Inflammatory macrophage (primary cell): Measurements from ENCODE around the gene HOXA1.
A peak's percentile ranks its signal among the peaks of the same experiment; 100 is the strongest.

Experiments used
- DNase-seq, 2 donors: peaks; one replicate each; pipeline ENCODE4 v3.0.0-alpha.2; 2020 to 2022

Gene HOXA1

DNA sequence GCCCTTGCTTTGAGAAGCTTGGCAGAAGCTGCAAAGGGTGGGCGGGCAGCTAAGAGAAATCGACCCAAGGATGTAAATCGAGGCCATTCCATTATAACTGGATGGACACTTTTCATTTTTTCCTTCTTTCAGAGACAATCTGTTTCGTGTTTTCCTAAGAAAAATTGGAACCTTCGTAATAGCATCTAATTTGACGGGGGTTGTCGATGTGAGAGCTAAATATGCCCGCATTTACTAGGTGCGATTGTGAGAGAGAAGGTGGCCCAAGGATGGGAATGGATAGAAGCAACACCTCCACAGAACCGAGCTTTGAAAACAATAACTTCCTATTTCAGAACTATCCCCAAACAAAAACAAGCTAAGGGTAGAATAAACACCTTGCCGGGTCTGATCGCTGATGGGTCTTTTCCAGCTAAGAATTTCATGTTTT is 35.6 kb upstream of the HOXA1 start:
- DNase-seq: no peak

DNA sequence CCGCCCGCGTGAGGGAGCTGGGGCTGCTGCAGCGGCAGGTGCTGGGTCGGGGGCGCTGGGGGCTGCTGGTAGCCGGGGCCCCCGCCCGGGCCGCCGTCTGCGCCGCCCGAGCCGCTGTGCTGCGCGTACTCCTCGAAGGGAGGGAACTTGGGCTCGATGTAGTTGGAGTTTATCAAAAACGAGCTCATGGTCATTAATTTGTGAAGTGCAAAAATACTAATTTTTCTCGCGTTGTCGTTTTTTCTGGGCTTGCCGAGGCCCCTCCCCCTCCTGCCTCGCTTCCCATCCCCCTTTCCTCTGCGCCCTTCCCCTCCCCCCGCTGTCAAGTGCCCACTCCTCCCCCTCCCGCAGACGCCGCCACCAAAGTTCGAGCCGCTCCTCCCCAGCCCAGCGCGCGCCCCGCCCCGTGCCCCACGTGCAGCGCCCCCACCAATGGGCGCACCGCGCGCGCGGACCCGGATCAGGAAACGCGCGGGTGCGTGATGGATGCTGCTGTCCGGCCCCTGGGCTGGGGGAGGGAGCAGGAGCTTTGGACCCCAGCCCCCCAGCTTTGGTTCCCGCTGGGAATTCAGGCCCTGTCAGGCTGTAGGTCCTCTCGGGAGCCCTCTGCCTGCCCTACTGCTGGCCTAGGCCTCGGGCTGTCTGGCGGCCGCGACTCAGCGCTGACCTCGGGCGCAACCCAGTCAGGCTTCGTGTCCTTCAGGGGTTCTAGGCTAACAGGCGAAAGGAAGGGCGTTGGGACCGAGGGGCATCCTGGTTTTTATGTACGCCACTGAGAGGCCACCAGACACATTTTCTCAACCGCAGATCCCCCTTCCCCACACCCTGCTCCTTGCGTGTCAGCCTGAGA is 35.0 kb upstream of the HOXA1 start, which contains the start of gene HOXA4:
HOXA4 (minus strand) TSS at position 218 of the 850 bp plus-strand sequence; CDS start at position 194, 24 bp downstream.
- DNase-seq: peak; percentile 81 to 82

DNA sequence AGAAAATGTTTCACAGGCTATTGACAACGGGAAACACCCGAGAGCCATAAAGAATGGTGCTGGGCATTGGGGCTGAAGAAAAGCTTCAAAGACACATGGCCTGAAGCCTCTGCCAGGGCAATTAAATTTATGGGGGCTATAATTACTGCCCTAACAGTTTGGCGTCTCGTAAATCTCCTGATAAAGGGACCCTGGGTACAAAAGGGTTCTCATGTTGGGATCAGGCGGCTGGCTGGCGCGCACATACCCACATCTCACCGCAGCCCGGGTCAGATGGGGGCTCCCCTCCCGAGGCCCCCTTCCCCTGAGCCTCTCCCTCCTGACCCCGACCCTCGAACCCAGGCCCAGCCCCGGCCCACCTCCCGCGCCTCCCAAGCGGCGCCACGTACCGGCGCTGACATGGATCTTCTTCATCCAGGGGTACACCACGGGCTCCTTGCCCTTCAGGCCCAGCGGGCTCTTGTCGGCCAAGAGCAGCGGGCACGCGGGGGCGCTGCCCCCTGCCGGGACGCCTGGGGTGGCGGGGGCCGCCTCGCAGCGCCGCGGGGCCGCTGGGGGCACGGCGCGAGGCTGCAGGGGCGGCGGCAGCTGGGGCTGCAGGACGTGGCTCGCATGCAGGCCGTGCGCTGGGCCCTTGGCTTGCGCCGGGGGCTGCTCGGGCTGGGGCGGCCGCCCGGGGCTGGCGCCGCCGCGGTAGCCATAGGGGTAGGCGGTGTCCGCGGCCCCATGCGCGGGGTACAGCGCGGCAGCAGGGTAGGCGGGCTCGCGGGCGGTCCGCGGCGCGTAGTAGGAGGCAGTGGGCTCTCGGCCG is 34.1 kb upstream of the HOXA1 start:
- no peak for DNase-seq

DNA sequence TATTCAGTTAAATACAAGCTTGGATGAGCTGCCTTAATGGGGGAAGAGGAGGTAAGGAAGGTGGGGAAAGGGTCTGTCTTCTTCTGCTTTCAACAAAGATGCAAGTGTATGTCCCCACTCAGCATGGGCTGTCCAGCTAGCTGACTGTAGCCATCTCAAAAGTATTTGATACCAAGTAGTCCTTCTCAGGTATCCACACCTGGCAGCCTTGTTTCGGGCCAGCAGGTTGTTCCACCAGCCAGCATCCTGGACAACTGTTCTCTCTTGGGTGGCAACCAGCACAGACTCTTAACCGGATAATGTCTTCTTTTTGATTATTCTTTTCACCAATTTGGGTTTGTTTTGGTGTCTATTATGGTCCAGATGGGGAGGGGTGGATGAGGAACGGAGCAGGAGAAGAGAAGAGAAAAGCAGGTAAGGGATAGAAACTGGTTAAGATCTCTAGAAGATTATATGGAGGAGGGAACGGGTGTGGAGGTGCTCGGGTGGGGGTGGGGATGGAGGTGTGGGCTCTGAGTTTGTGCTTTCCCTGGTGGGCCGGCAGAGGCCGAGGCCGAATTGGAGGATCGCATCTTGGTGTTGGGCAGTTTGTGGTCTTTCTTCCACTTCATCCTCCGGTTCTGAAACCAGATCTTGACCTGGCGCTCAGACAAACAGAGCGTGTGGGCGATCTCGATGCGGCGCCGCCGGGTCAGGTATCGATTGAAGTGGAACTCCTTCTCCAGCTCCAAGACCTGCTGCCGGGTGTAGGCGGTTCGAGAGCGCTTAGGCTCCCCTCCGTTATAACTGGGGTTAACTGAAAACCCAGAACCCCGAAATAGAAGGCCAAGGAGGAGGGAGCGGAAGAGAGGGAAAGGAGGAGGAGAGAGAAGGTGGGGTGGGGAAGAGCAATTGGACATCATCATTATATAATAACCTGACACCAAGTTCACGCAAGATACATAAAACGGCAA is 33.3 kb upstream of the HOXA1 start:
- no peak for DNase-seq

DNA sequence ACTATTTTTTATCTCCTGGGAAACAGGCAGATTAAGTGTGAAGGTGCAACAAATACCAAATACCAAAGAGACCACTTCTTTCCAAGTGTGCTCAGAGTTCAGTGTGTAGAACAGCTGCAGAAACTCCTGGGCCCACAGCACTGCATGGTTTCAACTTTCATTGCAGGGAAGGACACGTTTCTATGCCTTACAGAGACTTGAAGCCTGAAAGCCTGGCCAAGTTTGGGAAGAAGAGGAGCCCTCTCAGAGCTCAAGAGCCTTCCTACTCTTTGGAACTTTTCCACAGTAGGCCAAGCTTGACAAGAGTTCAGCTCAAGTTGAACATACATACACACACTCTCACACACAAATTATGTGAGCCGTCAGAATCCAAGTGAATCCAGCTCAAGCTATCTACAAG is 32.2 kb upstream of the HOXA1 start:
- DNase-seq: no peak

DNA sequence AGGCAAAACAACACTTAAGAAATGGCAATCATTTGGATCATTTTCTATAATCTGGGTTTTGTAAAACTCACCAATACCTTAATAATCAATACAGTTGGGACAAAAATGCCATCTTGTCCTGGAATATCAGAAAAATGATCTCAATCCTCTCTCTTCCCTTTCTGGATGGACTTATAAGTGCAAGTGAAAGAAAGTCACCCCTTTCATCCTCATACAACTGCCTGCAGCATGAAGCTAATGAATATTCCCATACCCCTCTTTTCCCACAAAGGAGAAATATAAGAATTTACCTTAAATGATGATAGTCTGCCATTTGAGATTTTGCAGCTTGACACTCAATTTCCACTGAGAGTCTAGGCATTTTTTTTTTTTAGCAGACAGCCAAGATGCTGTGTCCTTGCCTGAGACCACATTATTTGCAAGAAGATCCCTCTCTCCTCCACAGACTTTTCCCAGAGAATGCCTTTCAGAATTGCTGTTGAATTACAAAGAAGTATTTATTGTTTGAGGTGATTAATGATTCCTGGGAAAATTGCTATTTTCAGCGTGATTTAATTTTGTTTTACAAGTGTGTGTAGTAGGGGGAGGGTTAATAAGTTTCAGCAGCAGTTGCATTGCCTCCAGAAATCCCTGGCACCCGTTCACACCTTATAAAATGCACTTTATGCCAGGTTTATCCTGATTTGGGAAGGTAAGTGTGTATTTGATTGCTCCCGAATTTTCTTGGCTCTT is 31.0 kb upstream of the HOXA1 start:
- DNase-seq: no peak

DNA sequence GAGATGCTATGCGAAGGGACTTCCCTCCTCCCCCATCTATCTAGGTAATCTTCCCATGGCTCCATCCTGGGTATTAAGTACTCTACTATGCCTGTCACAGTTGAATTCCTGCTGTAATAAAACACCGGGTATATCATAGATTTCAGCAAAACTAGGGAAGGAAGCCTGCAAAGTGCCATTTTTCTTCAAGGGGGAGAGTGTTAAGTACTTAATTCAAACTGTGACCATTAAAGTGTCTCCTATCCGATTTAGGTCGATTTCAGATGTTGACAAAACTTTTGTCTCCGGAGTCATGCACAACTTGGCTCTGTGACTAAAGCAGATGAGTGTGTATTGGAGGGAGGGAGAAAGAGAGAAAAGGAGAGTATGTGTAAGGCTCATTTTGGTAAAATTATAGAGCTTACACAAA is 30.2 kb upstream of the HOXA1 start:
- DNase-seq: no peak

DNA sequence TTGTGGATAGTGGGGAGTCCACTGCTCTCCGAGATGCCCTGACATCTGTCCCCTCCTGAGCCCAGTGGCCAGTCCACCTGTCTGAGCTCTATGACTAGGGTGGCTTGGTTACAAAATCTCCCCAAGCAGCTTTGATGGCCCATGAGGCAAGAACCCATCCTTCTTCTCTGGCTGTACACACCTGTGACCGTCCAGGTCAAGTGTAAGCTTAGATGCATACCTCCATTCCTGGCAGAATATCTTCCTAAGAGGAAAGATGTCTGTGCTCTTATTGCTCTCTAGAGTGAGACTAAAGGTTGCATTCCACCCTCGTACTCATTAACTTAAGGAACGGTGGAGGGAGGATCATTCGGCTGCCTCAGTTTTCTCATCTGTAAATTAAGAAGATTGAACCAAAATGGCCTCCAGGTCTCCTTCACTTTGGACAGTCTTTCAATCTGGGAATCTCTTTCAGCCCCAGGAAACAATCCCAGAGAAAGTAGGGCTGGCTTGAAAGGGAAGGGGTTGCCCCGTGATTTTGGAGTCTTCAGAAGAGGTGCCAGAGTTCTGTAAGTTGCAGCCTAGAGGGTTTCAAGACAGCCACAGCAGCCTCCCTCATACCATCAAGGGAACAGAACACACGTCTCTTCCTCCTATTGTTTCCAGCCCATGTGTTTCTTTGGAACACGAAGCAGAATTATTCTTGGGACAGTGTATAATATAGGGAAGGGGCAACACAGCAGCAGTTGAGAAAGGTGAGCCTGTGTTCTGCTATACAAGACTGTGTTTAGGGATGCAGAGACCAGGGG is 29.3 kb upstream of the HOXA1 start:
- no peak for DNase-seq

DNA sequence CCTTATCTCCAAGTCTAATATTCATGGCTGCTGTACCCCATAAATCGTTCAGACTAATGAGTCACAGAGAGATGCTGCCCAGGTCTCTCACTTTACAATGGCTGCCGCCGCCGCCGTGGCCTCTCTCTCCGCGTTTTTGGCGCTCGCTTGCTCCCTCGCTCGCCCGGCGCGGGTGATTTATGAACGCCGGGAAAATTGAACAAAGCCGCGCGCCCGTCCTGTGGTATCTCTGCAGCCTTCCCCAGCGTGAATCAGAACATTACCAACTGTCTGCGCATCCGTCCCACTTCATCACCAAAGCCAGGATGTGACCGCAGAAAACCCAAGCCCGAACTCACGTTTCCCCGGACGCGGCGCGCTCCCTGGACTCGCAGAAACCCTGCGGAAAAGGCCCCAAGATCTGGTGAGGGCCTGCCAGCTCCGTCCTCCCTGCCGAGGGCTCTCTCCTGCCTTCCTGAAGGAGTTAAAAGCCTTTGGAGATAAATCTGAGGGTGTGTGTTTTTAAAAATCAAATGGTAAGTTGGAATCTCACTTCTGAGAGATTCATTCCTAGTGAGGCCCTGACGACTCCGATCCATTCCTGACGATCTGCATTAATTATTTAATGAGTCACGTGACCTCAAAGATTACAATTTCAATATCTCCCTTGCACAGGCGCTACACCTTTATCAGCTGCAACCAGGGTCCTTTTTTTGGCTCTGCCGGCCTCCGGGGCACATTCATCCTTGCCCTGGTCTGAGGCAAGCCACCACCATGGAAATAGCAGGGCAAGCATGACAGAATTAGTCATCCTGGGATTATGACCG is 28.5 kb upstream of the HOXA1 start:
- DNase-seq: no peak

DNA sequence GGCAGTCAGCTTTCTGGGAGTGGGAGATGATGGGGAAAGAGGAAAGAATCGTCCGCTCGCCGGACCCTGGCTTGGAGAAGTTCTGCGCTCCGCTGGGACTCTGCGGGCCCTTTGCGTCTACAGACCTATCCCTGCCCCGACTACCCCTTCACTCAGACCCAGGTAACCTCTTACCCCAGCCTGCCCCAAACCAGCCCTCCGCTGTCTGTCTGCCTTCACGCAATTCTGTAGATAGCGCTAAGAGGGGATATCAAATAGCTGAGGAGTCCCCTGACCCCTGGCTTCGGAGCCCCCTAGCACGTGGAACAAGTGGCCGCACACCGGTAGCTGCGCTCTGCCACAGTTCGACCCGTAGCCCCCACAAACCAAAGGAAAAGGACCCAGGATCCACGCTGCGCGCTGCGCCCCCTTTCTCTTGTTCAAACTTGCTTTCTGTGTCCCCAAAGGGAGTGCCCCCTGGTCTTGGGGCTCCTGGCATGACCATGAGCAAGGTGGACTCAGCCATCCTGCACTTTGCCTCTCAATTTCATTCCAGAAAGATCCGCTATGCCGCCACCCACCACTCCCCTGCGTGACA is 27.8 kb upstream of the HOXA1 start:
- no peak for DNase-seq

DNA sequence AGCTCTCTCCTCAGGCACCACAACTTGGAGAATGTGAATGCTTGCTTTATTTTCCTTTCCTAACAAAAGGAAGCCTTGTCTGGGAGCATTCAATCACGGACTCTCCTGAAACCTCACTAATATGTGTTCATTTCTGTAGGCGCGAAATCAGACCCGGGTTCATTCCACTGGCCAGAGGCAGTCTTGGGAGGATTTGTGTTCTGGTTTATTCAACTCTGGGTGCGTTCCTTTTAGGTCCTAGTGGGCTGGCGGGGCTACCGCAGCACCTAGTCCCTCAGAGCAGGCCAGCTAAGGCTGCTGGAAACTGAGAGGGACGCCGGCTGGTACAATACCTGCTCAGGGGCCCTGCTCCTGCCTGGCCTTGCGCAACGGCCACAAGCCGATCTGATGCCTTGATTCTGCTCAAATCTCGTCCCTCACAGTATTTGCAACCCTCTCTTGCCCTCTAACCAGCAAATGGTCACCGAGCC is 27.2 kb upstream of the HOXA1 start:
- DNase-seq: no peak

DNA sequence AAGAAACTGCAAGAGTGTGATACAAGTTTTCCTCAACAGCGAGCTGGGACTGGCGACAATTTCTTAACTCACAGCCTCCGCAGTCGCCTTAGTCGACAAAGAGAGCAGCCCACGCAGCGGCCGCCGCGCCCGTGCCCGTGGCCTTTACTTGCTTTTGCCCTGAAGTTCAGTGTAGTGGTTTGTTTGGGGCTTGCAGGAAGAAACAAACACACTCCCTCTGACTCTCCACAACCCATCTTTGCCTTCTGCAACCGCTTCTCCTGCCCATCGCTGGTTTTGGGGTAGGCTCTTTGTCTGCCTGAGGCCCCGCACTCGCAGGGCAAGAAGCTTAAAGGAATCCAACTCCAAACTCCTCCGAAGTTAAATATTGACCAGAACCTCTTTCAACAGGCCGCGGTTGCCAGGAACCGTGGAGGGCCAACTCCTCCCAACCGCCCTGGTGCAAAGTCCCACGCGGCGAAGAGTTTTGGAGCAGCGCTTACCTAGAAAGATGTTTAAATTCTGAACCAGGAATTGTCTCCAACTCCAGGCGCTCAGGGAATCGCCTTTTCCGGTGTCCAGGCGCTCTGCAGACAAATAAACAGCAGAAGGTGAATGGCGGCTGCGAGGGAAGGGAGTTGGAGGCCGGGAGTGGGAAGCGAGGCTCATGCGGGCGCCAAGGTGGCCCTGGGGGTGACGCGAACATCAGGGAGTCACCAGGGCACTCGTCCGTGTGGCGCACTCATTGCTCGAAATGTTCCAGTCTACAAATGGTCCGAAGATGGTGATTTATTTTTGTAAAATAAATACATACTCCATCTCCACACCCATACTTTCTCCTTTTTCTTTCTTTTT is 26.5 kb upstream of the HOXA1 start:
- no peak for DNase-seq

DNA sequence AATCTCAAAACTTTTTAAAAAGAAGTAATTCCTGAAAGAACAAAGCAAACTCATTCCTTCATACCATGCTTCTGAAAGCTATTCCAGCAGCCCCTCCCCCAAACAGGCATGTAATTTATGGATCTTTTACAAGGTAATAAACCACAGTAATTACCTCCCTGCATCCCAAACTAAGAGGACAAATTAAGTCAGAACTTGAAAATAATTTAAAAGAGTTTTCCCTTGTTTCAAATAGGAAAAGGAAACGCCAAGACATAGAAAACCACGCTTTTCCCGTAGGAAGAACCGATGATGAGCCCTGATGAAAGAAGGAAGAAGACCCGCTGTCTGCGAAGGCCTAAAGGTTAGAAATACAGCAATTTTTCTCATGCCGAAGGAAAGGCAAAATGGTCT is 25.9 kb upstream of the HOXA1 start:
- DNase-seq: no peak

DNA sequence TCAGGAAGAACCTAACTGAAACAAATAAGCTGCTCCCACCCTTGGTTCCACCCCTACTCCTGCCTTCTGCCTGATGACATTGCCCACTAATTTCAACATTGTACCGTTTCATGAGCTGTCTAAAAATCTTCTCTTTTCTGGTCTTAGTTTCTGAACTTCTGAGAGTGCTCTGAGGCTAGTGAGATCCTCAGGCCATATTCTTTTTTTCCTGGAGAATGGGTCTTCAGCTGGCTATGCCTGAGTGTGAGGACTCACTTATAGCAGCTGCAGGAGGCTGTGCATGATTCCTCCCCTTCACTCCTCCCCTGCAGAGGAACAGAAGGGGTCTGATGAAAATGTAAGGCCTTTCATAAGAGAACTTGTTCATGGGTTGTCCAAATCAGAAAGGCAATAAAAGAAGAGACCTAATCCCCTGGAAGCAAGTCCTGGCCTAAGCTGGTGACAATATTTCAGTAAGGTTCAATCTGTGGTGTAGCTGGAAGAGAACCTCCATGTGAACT is 23.7 kb upstream of the HOXA1 start:
- no peak for DNase-seq

DNA sequence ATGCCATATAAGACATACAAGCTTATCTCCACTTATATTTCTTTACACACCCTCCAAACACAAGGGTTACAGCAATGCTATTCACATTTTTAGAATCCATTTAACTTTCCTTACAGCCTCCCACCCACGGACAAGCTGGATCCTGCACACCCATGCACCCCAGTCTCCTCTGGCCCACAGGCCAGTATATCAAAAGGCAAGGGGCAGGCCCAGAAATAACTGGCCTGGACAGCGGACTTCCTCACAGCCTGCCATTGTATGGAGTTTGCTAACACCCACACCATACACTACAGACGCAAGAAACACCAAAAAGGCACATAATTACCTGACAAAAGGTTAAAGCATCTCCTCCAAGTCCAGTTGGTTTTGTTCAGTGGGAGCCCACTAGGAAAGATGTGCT is 22.8 kb upstream of the HOXA1 start:
- no peak for DNase-seq

DNA sequence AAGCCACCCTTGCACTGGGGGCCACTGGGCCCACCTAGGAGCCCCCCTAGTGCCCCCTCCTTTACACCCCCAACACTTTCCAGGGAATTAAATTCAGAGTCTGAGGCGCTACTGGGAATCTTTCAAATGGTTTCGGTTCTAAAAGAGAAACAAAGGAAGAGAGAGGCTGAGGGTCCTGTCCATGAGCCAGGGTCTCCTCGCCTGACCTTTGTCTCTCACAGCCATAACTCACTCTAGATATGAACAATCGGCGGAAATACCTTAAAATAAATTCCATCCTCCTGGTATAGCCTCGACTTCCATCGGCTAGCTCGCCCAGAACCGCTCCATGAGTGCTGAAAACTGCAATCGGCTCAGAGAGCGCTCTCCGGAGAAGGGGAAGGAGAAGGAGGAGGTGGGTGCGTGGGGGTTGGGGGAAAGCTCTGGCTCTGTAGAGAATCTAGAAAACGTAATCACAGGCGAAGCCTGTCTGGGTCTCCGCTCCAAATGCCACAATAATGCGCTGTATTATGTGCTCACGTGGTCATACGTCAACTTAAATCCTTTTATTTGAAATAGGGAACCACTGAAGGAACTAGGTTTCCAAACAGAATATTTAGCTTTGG is 22.2 kb upstream of the HOXA1 start:
- no peak for DNase-seq

DNA sequence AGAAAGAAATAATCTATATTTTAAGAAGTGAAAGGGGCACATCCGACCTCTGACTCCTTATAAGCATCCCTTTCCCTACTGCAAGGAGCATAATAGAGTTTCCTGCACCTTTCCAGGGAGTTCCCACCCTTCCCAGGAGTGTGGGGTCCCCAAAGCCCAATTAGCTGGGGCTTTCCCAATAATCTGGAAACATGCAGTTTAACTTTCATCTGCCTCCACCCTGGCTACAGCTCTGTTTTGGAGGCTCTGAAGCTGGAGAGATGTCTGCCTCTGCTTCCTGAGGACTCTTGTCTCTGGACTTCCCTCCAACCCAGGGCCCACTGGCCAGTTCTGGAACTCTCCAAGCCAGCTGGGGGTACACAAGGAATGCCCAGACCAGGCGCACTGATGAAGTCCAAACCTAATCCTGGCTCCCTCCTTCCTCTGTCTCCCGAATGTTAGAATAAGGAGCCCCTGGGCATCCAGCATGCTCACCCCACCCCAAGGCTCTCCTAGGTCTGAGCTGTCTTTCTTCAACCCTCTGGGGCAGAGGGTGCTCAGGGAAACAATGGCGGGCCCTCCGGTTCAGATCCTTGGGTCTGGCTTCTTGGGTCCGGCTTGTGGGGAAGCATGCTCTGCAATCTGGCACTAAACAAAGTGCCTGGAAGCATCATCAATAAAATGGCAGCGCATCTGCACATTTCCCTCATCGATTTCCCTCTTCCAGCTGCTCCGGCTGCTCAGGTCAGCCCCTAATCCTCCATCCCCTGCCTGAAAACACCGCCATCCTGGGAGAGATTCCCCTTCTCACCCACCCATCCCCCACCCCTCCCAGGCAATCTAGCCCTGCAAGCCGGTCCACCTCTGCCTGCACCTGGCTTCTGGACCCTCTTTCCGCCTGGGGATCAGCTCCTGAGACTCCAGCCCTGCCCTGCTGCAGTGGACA is 21.4 kb upstream of the HOXA1 start:
- no peak for DNase-seq
